Fibroblast of lung (primary cell): ENCODE data around the gene BEST4. TPM values are rescaled to one million over a fixed set of nuclear protein-coding genes. Genes with fewer than 3 reads are reported as not detected.

Experiments used
- DNase-seq, 2 donors: peaks; one replicate each; pipeline versions ENCODE4 v3.0.0 to v3.0.0-alpha.2; 2010; ENCODE audit warnings: low read depth in 2 of 2
- H2AFZ ChIP-seq: 2 replicates; pipeline ENCODE4 v1.5.1; 2012; ENCODE audit warnings: low read length, control low read depth, inconsistent platforms
- H3K27ac ChIP-seq: 2 replicates; pipeline ENCODE4 v1.5.1; 2011; ENCODE audit warnings: low read length, control low read depth; ENCODE audit not compliant: insufficient read depth
- H3K27me3 ChIP-seq: 2 replicates; pipeline ENCODE4 v1.5.1; 2011; ENCODE audit warnings: mild to moderate bottlenecking, low read length; ENCODE audit not compliant: control insufficient read depth, insufficient read depth
- H3K36me3 ChIP-seq: 2 replicates; pipeline ENCODE4 v1.5.1; 2011; ENCODE audit warnings: low read length; ENCODE audit not compliant: control insufficient read depth, insufficient read depth
- H3K4me1 ChIP-seq: 2 replicates; pipeline ENCODE4 v1.5.1; 2011; ENCODE audit warnings: low read length; ENCODE audit not compliant: control insufficient read depth, insufficient read depth; ENCODE audit errors: extremely low read depth
- H3K4me2 ChIP-seq: 2 replicates; pipeline ENCODE4 v1.5.1; 2011; ENCODE audit warnings: low read length, control low read depth; ENCODE audit not compliant: insufficient read depth; ENCODE audit errors: extremely low read depth
- H3K4me3 ChIP-seq, 4 experiments: fragments of 200-600 bp in 1 of 4; sonication (generic) in 1 of 4; replicated peaks in 1 of 4; 2 replicates each; pipeline ENCODE4 v1.5.1; 2011 to 2016; ENCODE audit warnings: low read length in 4 of 4, low read depth in 3 of 4, mild to moderate bottlenecking in 3 of 4, control low read depth in 2 of 4, inconsistent platforms in 1 of 4, mixed read lengths in 1 of 4; ENCODE audit not compliant: insufficient read depth in 1 of 4; ENCODE audit errors: control extremely low read depth in 1 of 4
- H3K79me2 ChIP-seq: 2 replicates; pipeline ENCODE4 v1.5.1; 2012; ENCODE audit warnings: mild to moderate bottlenecking, low read length, inconsistent platforms; ENCODE audit not compliant: control insufficient read depth, insufficient read depth
- H3K9ac ChIP-seq: 2 replicates; pipeline ENCODE4 v1.5.1; 2011; ENCODE audit warnings: mild to moderate bottlenecking, low read length, control low read depth; ENCODE audit not compliant: insufficient read depth
- H3K9me3 ChIP-seq: 2 replicates; pipeline ENCODE4 v1.5.1; 2012; ENCODE audit warnings: low read depth, low read length; ENCODE audit not compliant: control insufficient read depth, insufficient read depth
- H4K20me1 ChIP-seq: 2 replicates; pipeline ENCODE4 v1.5.1; 2011; ENCODE audit warnings: low read length; ENCODE audit not compliant: control insufficient read depth, insufficient read depth; ENCODE audit errors: extremely low read depth
- EZH2 ChIP-seq: IDR thresholded peaks from 2 replicates; pipeline ENCODE4 v1.5.1; 2012; ENCODE audit warnings: low read length, control low read depth, mild to moderate bottlenecking; ENCODE audit errors: missing control alignments
- polyA plus RNA-seq, 2 donors: library from polyadenylated mRNA; depleted of rRNA in 1 of 2; stranded (reverse) in 1 of 2; unstranded in 1 of 2; fragments of >200 nt; gene quantifications; 2 replicates each; pipeline ENCODE4 v1.2.1, GENCODE V29; 2011 to 2012; ENCODE audit warnings: missing spikeins in 1 of 2
- total RNA-seq: library from RNA; depleted of rRNA; stranded (reverse); fragments of >200 nt; gene quantifications from 2 replicates; pipeline ENCODE4 v1.2.1, GENCODE V29; 2014
- TF ChIP-seq, protein P1 (sequence below), 2 donors: IDR thresholded peaks in 1 of 2; conservative IDR thresholded peaks in 1 of 2; 1 replicate in 1 of 2; 2 replicates in 1 of 2; pipeline ENCODE4 v1.5.1; 2011 to 2012; ENCODE audit warnings: low read length in 2 of 2, control low read depth in 1 of 2, inconsistent platforms in 1 of 2, low read depth in 1 of 2, mild to moderate bottlenecking in 1 of 2

Gene BEST4
- total and polyA plus RNA-seq, 2 donors (not counting 1 experiment from before 2014, with no cell fraction given): 0.10 to 0.17 TPM

GRCh38 chr1:44778705-44779576 lies 9.0 kb downstream of the BEST4 start:
- Histone ChIP-seq H4K20me1 (no peaks in the 10 kb centered on the region), H3K36me3 (peaks cover 22% of the 10 kb centered on the region), H3K4me1 (peaks cover 6% of the 10 kb centered on the region), H3K9ac (no peak overlapping the region), H3K4me2 (no peak overlapping the region), H3K79me2 (peaks cover 34% of the 10 kb centered on the region), H3K9me3 (no peaks in the 10 kb centered on the region), H3K4me3 (peak overlapping the region in 1 of 4 experiments; percentile 14), H3K27ac (no peak overlapping the region), H3K27me3 (no peaks in the 10 kb centered on the region), H2AFZ (no peak overlapping the region)
- TF ChIP-seq EZH2: no peak
- TF ChIP-seq, protein P1, sequence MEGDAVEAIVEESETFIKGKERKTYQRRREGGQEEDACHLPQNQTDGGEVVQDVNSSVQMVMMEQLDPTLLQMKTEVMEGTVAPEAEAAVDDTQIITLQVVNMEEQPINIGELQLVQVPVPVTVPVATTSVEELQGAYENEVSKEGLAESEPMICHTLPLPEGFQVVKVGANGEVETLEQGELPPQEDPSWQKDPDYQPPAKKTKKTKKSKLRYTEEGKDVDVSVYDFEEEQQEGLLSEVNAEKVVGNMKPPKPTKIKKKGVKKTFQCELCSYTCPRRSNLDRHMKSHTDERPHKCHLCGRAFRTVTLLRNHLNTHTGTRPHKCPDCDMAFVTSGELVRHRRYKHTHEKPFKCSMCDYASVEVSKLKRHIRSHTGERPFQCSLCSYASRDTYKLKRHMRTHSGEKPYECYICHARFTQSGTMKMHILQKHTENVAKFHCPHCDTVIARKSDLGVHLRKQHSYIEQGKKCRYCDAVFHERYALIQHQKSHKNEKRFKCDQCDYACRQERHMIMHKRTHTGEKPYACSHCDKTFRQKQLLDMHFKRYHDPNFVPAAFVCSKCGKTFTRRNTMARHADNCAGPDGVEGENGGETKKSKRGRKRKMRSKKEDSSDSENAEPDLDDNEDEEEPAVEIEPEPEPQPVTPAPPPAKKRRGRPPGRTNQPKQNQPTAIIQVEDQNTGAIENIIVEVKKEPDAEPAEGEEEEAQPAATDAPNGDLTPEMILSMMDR (conservative IDR thresholded peaks at IDR 0.05 in 1 of 2, IDR thresholded peaks at IDR 0.05 in 1 of 2; ENCODE audit: low read depth in 1 of 2, low read length in 2 of 2): no peak
- DNase-seq: no peak

GRCh38 chr1:44777969-44778635 lies 9.9 kb downstream of the BEST4 start:
- Histone ChIP-seq H2AFZ (no peak overlapping the region), H3K79me2 (peaks cover 34% of the 10 kb centered on the region), H3K27me3 (no peaks in the 10 kb centered on the region), H4K20me1 (no peaks in the 10 kb centered on the region), H3K9ac (no peak overlapping the region), H3K4me1 (peaks cover 2% of the 10 kb centered on the region), H3K9me3 (no peaks in the 10 kb centered on the region), H3K4me2 (peak overlapping the region; percentile 80), H3K4me3 (peak overlapping the region in 2 of 4 experiments; percentile 79 to 95), H3K36me3 (peaks cover 22% of the 10 kb centered on the region), H3K27ac (no peak overlapping the region)
- DNase-seq: no peak
- TF ChIP-seq EZH2: no peak
- TF ChIP-seq, protein P1 (conservative IDR thresholded peaks at IDR 0.05 in 1 of 2, IDR thresholded peaks at IDR 0.05 in 1 of 2; ENCODE audit: low read depth in 1 of 2, low read length in 2 of 2): no peak

- H2AFZ ChIP-seq: no peak overlapping the region
- DNase-seq: no peak
- no peaks in the 10 kb centered on the region for H3K27me3 ChIP-seq
- no peaks in the 10 kb centered on the region for H3K9me3 ChIP-seq
- no peak overlapping the region for H3K27ac ChIP-seq
- peaks cover 34% of the 10 kb centered on the region for H3K79me2 ChIP-seq
- H3K36me3 ChIP-seq: peaks cover 22% of the 10 kb centered on the region
- H3K4me2 ChIP-seq: peak overlapping the region; percentile 80
- no peak for TF ChIP-seq EZH2
- TF ChIP-seq, protein P1 (conservative IDR thresholded peaks at IDR 0.05 in 1 of 2, IDR thresholded peaks at IDR 0.05 in 1 of 2; ENCODE audit: low read depth in 1 of 2, low read length in 2 of 2): no peak
- no peak overlapping the region for H3K9ac ChIP-seq
- peak overlapping the region in 3 of 4 experiments; percentile 74 to 95 (median 79) for H3K4me3 ChIP-seq
- peaks cover 2% of the 10 kb centered on the region for H3K4me1 ChIP-seq
- H4K20me1 ChIP-seq: no peaks in the 10 kb centered on the region
Observed at GRCh38 chr1:44777547-44777946, 10.4 kb downstream of the BEST4 start.
